Cerebellar cortex (tissue), 1 donor: ENCODE results near the gene OFD1.

ENCODE experiments used
- DNase-seq: peaks from one replicate; pipeline ENCODE4 v3.0.0-alpha.2; 2015; ENCODE audit warnings: low spot score

The OFD1 gene

DNA sequence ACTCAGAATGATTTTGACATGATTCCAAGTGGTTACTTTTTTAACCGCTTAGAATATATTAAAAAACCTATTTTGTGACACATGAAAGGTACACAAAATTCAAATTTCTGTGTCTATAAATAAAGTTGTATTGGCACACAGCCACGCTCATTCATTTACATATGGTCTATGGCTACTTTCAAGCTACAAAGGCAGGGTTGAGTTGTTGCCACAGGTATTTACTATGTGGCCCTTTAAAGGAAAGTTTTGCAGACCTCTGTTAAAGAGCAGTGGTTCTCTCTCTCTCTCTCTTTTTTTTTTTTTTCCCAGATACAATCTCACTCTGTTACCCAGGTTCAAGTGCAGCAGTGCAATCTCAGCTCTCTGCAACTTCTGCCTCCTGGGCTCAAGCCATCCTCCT, 59.3 kb downstream of the OFD1 start:
- DNase-seq: no peak

DNA sequence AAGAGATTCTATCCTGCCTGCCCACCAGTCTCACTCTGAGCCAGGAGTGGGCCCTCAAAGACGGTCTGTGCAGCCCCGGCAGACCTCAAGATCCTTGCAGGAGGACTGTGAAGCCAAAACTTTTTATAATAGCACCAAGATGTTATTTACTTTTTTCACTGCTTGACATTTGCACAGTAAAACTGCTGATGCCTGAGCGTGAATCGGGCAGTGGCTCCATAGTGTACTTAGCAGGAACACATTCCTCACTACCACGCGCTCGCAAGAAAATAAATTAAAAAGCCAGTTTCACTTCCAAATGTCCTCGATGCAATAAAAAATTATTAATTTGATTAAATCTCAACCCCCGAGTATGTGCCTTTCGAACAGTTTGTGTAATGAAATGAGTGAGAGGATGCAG, 59.9 kb downstream of the OFD1 start:
- DNase-seq: no peak

DNA sequence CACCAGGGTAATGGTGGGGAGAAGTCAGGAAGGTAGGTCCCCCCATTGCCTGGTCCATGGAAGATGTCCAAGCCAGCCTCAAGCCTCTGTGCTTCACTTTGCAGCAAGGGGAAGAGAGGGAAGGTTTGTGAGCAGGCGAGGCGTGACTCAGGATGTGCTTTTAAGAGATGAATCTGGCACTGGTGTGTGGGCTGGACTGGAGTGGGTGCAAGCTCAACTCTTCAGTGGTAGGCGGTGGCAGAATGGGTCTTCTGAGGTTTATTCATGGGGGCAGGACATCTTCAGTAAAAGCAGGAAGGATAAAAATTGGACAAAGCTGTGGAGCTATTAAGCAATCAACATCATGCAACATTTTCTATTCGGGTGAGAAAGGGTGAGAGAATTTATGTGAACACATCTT, 63.0 kb downstream of the OFD1 start:
- no peak for DNase-seq

DNA sequence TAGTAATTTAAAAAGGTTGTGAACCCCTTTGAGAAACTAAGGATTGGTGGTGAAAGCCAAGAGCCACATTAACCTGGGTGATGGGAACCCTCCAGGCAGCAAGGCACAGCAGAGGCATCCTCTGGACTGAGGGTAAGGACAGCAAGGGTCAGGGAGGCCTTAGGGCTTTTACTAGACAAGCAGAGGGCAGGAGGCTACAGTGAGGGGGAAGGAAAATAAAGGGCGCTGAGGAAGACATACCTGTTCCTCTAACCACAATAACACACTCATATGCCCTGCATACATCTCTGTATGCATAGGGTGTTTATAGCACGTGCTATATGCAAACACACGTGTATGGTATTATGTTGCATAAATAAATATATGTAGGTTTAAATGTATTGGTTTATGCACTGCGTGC, 63.6 kb downstream of the OFD1 start:
- no peak for DNase-seq

DNA sequence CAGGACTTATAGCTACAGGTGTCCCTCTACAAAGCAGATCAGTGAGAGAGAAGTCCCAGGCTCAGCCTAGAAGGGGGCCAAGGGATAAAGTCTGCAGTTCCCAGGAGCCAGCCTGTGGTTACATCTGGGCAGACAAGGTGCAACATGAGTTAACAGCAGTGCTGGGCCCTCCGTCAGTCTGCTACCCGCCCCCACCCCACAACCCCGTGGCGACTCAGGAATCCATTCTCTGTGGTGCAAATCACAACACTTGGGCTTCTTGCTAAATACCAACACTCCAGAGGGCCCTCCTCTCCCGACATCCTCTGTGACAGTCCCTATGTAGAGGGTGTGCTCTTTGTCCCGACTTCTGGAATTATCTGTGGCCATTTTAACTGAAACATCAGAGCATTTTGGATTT, 68.6 kb downstream of the OFD1 start:
- no peak for DNase-seq

DNA sequence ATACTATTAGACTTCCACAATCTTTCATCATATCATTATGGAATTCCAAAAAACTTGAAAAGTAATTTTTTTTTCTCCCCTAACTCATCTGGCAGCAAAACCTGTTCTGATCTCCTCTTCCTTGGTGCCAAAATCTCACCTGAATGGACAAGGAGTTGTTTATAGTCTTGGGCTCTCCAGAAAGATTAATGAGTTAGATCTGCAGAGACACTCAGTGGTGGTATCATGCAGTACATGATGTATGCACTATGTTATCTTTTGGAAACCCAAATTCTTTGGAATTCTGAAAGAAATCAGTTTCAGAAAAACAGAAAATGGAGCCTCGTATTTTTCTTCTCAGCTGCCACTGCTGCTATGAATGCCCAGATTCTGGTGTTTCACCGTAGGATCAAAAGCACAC, 70.7 kb downstream of the OFD1 start:
- DNase-seq: no peak

DNA sequence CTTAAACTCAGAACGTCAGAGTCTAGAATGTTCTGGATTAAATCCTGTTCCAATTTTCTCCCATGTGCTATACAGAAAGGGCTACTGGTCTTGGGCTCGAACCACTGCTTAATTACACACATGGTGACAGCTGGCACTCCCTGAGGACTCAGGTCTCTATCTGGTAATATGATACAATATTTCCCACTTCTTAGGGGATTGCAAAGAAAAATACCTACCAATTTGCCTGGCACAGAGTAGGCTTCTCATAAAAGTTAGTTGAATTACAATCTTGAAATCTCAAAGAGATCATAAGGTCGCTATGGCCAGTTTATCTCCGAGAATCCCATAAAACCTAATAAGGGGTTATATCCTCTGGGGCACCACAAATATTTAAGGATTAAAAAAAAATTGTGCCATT, 73.7 kb downstream of the OFD1 start:
- DNase-seq: no peak

DNA sequence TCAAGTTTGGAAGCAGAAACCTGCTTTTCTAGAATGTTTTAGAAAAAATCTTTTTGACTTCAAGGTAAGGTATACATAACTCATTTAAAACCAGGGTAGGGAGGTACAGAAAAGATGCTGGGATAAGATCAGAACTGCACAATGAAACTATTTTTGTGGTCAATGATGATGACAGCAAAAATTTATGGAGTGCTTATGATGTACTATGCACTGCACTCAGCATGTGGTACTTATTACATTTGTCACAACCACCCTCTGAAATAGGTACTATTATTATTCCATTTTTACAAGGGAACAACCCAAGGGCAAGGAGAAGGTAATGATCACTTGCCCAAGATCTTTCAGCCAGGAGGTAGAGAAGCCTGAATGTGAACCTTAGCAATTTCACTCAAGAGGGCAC, 74.3 kb downstream of the OFD1 start:
- DNase-seq: no peak

DNA sequence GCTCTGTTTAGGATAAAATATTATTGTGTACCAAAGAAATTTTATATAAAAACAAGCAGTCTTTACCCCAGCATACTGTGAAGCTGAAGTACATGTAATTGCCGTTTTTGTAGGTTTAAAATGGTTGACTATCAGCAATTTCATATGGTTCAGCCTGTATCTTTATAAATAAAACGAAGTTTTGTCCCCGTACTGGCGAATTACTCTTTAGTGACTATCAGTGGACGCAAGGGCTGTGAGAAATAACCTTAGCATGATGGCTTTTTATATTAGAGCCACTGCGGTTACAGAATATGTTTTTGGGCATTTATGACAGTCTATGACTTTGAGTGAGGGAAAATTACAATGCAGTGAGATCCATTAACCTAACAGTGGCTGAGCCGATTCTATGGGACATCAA, 81.1 kb downstream of the OFD1 start:
- peak; percentile 33 for DNase-seq

DNA sequence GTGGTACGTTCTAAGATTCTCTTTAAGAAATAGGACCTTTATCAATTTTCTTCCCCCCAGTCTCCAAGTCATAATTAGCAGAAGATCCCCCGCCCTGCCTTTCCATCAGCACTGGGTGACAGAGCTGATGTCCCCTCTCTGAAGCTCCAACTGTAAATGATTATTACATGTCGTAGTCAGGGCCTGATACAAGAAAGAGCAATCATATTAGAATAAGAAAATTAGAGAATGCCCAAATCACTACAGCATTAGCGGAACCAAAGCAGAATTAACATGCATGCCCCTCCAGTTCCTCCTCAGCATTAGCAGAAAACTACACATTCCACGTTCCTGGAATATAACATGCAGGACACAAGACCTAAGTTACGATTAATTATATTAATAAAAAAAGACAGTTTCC, 81.6 kb downstream of the OFD1 start:
- DNase-seq: no peak

DNA sequence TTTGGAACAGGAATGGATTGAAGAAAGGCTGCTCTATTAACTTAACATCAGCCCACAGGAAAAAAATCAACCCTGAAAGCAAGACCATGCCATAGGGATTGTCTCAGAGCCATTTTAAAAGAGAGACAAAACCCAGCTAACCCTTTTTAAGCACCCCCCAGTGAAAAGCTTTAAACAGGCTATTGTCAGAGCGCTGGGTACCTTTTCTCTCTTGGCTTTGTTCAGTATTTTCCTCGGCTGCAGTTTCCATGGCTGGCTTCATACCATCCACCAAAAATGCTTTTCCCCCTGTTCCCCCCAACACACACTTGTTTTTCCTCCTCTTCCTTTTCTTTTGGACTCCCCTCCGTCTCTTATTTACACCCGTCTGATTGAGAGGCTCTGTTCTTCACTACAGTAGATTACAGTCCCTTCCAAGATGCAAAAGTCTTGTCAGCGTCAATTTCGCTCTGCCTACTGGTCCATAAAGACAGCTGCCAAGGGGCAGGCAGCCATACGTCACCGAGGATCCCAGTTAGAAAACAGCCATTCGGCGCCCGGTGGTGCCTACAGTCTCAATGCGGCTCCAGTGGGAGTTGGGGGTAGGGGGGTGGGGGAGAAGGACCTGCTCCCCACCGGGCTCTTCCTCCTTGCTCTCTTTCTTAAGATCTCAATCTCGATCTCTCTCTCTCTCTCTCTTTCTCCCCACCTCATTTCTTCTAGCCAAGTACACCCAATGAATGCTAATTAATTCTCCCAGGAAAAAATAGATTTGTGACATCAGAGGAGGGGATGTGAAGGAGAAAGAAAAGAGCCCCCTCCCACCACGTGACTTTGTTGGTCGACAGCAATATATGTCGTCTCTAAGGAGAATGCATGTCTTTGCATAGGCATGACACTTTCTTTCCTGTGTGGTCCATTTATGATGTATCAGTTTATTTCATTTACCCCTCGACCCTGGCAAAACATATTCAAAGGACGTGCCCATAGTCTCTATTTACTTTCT, 82.4 kb downstream of the OFD1 start, which contains the start of gene GPM6B:
Gene GPM6B (minus strand): TSS at position 451 of the 985 bp plus-strand sequence. CDS start 189 bp downstream, at position 262.
- peak; percentile 78 for DNase-seq
